Embryonic facial prominence (tissue), 1 donor: ENCODE data around the gene RO60.

Experiments
- DNase-seq: peaks from one replicate; pipeline ENCODE4 v3.0.0-alpha.2; 2016; ENCODE audit errors: extremely low spot score

RO60 gene

GRCh38 chr1:193108471-193108870 lies 49.1 kb downstream of the RO60 start:
- DNase-seq, result no peak
